HG02970 (cell line): ENCODE data around the gene SDK2.

Source experiments
- ATAC-seq: cut with Tn5 transposase; IDR thresholded peaks from one replicate; pipeline ENCODE4 v1.9.1; 2021; ENCODE audit warnings: mild to moderate bottlenecking, moderate library complexity, moderate number of reproducible peaks; ENCODE audit not compliant: unreplicated experiment, low FRiP score

The SDK2 gene

DNA sequence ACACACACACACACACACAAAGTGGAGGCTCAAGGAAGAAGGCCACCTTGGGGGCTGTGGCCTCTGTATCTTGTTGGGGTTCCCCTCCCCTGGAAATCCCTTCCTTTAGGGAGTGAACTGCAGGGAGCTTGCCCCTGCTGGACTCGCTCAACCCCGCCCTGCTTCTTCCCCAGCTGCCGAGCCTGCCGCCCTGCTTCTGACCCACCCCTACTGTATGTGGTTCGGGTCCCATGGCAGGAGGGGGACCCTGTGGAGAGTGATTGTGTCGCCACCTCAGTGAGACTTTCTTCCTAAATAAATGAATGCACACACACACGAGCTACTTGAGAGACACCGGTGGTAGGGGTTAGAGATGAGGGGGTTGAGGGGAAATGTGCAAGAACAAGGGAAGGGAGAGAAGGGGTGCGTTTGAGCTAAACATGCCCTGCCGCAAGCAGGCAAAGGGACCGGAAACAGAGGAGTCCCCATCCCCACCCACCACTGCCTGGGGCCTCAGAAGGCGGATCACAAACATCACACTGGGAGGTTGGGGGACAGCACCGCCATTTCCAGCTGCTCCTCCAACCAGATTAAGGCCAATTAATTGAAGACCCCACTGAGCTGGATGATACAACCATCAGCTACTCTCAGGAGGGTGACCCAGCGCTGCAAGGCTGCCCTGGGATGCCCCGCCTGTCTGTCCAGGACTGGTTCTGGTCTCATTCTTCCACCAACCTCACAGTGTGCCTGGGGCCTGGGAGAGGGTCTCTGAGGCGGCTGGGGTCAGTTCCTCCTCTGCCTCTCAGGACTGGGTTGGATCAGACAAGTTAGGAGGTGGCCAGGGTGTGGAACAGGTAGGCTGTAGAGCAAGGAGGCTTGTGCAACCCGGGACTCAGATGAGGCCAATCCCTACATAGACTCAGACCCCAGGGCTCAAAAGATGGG, 98.9 kb downstream of the SDK2 start:
- no peak for ATAC-seq

DNA sequence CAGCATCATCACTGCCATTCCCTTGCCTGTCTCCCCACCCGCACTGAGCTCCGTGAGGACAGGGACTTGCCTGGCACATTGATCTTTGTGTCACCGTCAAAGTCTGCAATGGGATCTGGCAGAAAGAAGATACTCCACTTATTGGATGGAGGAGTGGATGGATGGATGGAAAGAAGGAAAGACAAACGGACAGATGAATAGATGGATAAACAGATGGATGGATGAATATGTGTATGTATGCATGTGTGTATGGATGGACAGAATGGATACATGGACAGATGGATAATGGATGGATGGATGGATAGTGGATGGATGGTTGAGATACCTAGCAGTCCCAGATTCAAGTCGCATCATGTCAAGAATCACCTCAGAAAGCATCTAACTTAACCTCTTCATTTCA, 99.9 kb downstream of the SDK2 start:
- ATAC-seq, result no peak

DNA sequence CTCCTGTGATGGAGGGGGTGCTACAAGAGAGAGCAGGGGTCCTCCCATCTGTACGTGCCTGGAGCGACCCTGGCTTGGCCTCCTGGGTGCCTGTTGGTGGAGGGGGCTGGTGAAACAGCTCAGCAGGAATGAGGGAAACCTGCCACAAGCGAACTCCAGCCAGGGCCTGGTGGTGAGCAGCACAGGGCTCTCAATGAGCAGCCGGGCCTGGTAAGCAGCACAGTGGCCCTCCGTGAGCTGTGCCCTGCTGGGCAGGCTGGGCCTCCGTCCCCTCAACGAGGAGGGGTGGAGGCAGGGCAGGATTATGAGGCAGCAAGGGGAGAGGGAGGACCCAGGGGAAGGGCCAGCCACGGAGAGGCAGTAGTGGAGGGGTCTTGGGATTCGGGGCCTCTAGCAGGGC, 101.9 kb downstream of the SDK2 start:
- no peak for ATAC-seq

DNA sequence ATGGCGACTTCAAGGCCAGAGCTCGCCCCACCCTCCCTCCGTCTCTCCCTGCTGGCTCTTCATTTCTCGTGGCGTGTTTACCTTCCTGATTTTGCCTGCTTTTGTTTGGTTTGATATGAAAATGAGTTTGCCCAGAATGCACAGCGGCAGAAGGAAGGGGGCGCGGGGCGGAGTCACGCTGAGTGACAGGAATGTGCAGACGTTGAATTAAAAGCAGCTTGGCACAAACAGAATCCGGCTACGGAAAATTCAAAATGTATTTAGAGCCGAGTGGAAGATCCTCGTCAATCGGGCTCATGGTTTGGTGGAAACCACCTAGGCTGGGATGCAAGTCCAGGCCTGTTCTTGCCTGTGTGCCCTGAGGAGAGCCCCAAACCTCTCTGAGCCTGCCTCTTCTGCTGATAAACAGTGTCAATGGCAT, 102.7 kb downstream of the SDK2 start:
- no peak for ATAC-seq

DNA sequence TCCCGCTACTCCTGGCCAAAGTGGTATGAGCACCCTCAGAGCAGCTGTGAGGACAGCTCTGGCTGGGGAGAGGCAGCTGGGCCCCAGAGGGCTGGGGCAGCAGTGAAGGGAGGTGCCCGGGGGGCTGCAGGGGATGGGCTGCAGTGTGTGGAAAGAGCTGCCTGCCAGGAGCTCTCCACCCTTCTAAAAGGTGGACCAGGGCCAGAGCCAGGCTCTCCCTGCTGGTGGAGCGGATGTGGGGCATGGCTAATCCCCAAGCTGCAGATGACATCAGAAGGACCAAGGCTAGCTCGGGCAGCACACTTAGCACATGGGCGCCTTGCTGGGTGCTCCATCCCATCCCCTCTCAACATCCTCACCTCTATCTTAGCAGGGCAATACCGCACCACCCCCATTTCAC, 103.1 kb downstream of the SDK2 start:
- ATAC-seq, result no peak

DNA sequence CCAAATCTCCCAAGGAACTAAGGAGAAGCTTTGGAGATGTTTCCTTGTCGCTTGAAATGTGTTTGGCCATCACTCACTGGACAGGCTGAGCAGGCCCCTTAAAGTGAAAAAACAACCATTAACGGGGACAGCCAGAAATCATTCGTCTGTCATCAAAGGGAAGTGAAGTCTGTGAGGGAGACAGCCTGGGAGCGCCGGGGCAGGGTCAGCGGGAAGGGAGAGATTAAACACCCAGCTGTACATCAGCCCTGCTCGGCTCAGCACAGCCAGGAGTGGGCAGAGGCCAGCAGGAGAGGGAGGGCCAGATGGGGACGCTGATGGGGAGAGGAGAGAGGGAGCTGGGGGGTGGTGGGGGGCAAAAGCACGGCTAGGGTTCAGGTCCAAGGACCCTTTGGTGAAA, 105.1 kb downstream of the SDK2 start:
- ATAC-seq, result no peak

DNA sequence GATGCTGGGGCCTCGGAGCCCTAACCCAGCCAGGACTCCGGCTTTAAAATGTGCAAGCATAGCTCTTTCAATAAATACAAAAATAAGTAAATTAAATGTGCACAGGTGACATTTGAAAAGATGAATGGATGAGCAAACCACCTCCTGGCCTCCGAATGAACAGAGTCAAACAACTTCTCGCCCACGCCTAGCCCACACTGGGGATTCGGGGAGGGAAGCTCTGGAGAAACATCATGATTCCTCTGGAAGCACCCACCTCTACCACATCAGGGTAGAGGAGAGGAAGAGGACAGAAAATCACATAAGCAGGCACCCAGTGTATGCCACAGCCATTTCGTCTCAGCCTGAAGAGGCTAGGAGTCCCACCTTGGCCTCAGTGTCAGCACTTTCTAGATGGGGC, 105.8 kb downstream of the SDK2 start:
- ATAC-seq, result no peak

DNA sequence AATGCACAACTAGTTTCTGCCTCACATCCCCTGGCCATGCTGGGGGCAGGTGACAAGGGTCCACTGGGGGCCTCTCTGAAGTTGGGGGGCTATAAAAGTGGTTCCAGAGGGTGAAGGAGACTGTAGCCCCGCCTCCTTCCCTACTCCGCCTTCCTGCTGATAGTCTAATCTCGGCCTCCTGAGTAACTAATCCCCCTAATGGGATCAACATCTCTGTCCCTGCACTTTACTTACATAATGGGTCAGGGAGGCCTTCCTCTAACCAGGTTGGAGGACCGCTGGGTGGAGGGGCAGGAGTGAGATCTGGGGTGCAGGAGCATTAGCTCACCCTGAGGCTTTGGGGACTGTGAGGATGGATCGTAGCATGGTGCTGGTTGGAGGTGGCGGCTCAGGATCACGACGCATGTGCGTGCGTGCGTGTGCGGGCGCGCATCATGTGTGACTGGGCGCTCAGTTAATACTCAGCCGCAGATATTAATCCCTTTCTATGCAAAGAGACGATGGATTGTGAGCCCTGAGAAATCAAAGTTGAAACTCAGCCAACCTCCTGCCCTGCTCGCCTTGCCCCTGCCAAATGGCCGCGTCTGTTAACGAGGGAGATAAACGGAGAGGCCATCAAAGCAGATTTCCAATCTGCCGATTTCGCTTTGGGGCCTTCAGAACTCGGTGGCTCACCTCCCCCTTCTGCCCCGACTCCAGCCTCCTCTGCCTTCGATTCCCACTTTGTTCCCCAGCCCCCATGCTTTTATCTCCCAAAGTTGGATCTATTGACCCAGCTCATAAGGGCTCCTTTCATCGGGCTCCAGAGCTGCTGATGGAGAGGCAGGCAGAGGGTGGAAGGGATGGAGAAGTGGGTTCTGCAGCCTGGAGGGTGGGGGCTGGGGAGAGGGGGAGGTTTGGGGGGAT, 107.3 kb downstream of the SDK2 start:
- ATAC-seq, result no peak

DNA sequence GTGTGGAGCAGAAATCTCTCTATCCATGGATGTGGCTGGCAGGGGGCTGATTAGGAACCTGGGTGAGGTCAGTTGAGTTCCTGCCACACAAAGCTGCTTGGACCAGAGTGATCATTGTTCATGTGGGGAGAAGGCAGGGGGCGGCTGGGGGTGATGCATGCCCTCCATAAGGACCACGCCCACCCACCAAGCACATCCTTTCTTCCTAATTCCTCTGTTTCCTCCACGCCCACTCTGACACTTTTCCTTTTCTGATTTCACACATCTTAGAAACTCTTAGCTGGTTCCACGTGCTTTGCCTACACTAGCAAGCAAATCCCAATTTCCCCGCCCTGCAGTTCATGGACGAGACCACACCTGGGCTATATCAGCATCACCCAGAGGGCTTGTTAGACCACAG, 108.5 kb downstream of the SDK2 start:
- no peak for ATAC-seq

DNA sequence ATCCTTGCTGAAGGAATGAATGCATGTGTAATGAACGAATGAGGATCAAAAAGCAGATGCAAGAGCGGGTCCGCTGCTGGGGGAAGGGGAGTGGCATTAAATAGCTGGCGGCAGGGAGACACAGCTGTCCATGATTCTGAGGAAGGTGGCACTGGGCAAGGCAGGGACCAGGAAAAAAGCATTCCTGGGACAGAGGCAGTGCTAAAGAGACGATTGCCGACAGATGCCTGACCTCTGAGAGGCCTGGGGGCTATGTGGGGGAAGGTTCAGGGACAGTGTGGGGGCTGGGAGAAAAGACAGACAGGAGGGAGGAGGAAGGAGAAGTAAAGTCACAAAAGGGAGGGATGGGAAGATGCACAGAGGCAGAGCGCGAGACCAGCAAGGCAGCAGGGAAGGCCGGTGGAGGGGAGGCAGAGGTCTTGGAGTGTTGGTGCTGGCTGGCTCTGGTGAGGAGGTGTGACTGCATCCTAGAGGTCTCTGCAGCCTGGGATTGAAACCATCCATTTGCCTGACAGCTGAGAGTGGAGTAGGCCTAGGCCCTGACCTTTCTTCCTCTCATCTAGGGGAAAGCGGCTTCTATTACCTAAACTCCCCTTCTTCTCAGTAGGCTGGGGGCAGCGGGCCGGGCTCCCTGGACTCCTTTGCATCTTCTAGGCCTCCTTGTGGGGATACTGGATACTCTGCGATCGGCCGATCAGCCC, 109.9 kb downstream of the SDK2 start:
- ATAC-seq, result no peak

DNA sequence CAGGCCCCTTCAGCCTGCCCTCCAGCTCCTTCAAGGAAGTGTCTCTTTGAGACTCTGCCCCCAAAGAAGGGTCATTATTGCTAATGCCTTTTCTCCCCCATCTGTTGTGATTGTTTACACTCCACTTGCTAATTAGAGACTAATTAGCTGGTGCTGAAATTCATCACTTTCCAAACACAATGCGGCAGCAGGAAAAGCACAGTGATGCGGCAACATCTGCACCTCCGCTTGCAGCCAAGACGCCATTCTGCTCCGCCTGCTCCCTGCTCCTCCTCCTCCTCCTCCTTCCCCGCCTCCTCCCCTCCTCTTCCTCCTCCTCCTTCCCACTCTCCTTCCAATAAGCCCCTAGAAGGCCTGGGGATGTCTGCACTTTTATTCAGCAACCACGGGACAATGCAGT, 110.5 kb downstream of the SDK2 start:
- ATAC-seq, result no peak

DNA sequence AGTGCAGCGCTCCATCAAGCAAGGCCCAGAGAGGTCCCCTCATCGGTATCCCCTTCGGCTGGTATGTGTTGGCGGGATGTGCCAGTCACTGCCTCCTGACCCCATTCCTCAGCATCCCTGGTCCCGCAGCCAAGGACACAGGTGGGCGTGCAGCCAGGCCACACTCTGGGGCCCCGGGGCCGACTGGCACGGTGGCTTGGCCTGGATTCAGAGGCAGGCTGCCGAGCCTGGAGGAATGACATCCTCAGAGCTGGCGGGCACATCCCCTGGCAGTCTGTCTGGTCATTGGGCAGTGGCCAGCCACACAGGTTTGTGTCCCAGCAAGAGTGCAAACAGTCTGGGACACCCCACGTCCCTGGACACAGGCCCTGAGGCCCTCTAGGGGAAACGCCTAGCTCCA, 111.1 kb downstream of the SDK2 start:
- ATAC-seq, result no peak

DNA sequence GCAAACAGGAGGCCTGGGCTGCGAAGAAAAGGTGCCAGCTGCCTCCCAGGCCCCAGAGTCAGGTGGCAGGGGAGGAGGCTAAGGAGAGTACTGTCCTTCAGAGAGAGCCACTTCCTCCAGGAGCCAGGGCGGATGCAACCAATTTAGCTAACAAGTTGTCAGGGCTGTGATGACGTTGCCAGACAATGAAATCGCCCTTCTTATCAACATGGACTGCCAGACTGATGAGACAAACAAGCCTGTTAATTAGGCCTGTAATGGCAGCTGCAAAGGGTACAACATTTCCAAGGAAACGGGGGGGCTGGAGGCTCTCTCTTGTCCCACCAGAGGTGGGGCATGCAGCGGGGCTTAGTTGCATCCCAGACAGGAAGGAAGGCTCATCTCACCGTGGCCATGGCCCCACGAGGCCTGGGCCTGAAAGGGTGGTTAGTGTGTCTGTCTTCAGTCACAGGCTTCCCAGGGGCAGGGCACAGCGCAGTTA, 111.8 kb downstream of the SDK2 start:
- no peak for ATAC-seq

DNA sequence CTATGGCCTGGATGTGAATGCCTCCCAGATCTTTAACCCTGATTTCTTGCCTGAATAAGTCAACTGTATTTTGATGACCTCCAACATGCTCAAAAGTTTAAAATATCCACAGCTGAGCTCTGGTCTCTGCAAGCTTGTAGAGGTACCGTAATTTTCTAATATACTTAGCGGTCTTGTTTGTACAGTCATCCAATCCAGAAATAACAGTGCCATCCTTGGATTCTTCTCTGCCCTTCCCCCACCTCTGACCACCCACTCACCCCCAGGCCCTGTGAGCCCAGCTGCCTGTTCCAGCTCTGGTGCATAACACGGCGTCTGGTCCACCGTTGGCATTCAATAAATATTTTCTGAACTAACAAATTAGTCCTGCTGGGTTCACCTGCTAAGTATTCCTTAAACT, 113.1 kb downstream of the SDK2 start:
- no peak for ATAC-seq

DNA sequence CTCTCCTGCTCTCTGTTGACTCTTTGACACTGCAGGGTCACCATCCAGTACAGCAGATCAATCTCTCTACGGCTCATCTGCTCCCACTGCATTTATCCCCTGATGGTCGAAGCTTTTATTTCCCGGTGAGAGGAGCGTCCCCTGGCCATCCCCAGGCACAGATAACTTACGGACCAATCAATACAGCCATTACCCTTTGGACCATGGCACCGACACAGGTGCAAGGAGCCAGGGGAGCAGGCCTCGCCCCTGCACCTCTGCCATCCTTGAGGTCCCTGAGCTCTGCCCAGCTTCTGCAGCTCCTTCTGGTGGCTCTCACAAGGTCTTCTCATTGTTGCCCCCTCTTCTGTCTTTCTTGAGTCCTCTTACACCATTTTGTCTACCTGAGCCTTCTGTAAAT, 115.6 kb downstream of the SDK2 start:
- no peak for ATAC-seq

DNA sequence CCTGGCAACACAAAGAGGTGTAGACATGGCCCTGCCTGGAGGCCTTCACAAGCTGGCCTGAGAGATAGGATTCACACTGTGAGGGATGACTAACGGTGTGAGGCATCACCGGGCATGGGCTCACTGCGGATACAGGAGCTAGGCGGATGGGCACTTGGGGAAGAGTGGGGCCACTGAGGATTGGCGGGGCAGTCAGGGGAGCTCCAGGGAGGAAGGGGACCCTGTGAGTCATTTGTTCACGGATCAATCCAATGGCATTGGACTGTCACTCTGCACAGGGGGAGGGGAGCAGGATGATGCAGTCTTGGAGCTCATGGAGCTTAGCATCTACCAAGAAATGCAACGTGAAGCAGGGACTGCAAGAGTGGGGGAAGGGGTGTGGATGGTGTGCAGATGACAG, 117.3 kb downstream of the SDK2 start:
- ATAC-seq, result no peak

DNA sequence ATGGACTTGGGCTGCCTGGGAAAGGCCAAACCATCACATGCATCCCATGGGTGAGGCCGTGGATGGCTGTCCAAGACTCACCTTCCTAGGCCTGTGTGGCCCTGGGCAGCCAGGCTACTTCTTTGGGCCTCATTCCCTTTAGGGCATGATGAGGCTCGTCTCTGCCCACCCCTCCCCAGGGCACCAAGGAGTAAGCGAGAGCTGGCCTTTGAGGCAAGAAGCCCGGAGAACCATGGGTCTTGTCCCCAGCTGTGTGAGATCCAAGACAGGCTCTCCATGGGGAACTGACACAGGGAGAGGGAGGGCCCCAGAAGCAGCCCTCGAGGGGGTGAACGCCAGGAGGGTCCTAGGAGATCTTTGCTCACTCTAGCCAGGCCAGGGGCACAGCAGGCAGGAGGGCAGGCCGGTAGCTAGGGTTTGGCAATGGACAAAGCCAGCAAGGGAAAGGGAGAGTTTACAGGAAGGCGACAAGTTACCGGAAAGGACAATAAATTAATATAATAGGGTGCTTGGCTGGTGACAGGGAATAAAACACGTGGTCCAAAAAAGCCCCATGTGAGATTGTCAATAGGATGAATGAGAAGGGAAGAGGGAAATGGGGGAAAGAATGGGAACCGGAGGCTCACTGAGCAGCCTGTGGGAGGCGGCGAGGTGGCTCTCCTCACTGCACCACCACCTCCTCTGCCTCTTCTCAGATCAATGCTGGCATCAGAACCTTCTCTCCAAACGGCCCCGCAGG, 119.1 kb downstream of the SDK2 start:
- no peak for ATAC-seq

DNA sequence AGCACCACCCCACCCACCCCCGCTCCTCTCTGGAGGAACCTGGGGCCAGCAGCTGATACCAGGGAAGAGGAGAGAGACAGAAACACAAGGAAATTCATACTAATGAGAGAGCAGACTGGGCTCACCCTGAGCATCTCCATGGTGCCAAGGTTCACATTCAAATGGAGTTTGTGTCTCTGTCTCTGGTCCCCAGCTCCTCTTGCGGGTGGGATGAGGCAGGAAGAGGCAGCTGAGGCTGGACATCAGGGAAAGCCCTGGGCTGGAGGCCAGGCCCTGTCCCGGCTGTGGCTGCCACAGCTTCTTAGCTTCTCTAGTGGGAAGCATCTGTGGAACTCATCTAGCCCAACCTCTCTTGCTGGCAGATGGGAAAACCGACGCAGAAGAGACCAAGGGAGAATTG, 121.5 kb downstream of the SDK2 start:
- no peak for ATAC-seq

DNA sequence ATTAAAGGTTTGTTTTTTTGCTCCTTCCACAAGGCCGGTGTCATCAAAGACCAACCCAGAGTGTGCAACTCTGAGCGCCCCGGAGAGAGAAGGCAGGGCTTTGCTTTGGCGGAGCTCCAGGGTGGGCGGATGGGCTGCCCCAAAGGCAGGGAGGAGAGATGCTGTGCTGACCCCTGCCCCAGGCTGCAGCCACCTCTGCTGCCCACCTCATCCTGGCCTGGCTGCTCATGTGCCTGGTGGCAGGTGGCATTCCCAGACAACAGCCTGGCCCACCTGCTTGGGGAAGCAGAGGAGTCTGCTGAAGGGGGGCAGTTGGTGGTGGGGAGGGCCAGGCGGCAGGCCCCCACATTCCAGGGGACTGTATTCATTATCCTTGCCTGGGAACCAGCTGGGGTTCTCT, 122.1 kb downstream of the SDK2 start:
- no peak for ATAC-seq

DNA sequence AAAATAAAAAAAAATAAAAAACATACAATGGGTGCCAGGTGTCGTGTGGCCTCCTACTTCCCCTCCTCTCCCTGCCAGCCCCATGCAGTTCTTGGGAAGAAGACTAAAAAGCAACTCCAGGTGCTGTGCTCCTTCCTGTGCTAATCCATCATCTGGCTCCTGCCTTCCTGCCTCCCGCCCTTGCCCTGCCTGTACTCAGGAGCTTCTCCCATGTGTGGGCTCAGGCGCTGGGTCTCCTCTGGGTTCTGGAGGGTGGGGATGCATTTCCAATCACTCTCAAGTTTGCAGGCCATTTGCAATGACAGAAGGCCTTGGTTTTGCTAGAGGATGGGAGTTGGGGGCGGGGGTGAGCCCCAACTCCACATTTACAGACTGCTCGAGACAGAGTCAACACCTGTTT, 122.9 kb downstream of the SDK2 start:
- no peak for ATAC-seq
